ENCODE results near the gene WDR64. TPM values are rescaled to one million over a fixed set of nuclear protein-coding genes. Genes with fewer than 3 reads are reported as not detected.

The WDR64 gene
- total and polyA plus RNA-seq, 9 donors = 0.10 to 0.67 (median 0.34) TPM; not detected in 2

- Histone ChIP-seq H3K27me3 (no peaks in the 10 kb centered on the region), H3K4me1 (ENCODE audit: insufficient read depth) (no peaks in the 10 kb centered on the region), H3K27ac (no peak overlapping the region), H3K4me3 (no peak overlapping the region), H3K36me3 (no peaks in the 10 kb centered on the region), H3K9me3 (no peaks in the 10 kb centered on the region)
- DNase-seq = no peak
- no peak for TF ChIP-seq POLR2A (IDR thresholded peaks at IDR 0.05)
- TF ChIP-seq EP300 (IDR thresholded peaks at IDR 0.05) = no peak
- no peak for TF ChIP-seq CTCF (IDR thresholded peaks at IDR 0.05)
- WGBS, 3 donors = 52 to 66% (median 60%) methylated on average over 8 of the region's 8 CpGs
- intact Hi-C loops (cut with DNase I) = loop anchor here in 1 of 4 donors (5.0 kb wide), 1 partner anchor 222 kb away; no protein-coding TSS in a partner anchor
These were observed 36.8 kb upstream of the WDR64 start for GRCh38 chr1:241615043-241615974.

GRCh38 chr1:241617426-241617825 is 34.7 kb upstream of the WDR64 start:
- no peak for TF ChIP-seq POLR2A (IDR thresholded peaks at IDR 0.05)
- no peak for TF ChIP-seq CTCF (IDR thresholded peaks at IDR 0.05)
- TF ChIP-seq EP300 (IDR thresholded peaks at IDR 0.05) = no peak
- no peaks in the 10 kb centered on the region for H3K4me1 ChIP-seq (ENCODE audit: insufficient read depth)
- no peak for DNase-seq
- H3K9me3 ChIP-seq = no peaks in the 10 kb centered on the region
- 96 to 97% (median 96%) methylated on average over 7 of the region's 7 CpGs for WGBS, 3 donors
- H3K36me3 ChIP-seq = no peaks in the 10 kb centered on the region
- no peak overlapping the region for H3K27ac ChIP-seq
- intact Hi-C loops (cut with DNase I) = loop anchor here in 1 of 4 donors (5.0 kb wide), 1 partner anchor 220 kb away; no protein-coding TSS in a partner anchor
- no peaks in the 10 kb centered on the region for H3K27me3 ChIP-seq
- no peak overlapping the region for H3K4me3 ChIP-seq

GRCh38 chr1:241622669-241623068 is 29.4 kb upstream of the WDR64 start:
- Histone ChIP-seq H3K9me3 (no peaks in the 10 kb centered on the region), H3K27me3 (no peaks in the 10 kb centered on the region), H3K4me3 (no peak overlapping the region), H3K36me3 (no peaks in the 10 kb centered on the region), H3K27ac (no peak overlapping the region), H3K4me1 (ENCODE audit: insufficient read depth) (no peaks in the 10 kb centered on the region)
- WGBS, 3 donors = 85 to 94% (median 92%) methylated on average over 5 of the region's 5 CpGs
- no peak for DNase-seq
- TF ChIP-seq POLR2A (IDR thresholded peaks at IDR 0.05) (no peak), EP300 (IDR thresholded peaks at IDR 0.05) (no peak), CTCF (IDR thresholded peaks at IDR 0.05) (no peak)
- intact Hi-C loops (cut with DNase I) = no loop called here

- no peak for TF ChIP-seq EP300 (IDR thresholded peaks at IDR 0.05)
- no peak for TF ChIP-seq POLR2A (IDR thresholded peaks at IDR 0.05)
- TF ChIP-seq CTCF (IDR thresholded peaks at IDR 0.05) = no peak
- DNase-seq = no peak
- Histone ChIP-seq H3K27ac (no peak overlapping the region), H3K9me3 (no peaks in the 10 kb centered on the region), H3K4me1 (ENCODE audit: insufficient read depth) (no peaks in the 10 kb centered on the region), H3K4me3 (no peak overlapping the region), H3K27me3 (no peaks in the 10 kb centered on the region), H3K36me3 (no peaks in the 10 kb centered on the region)
- 84 to 88% (median 85%) methylated on average over 2 of the region's 2 CpGs for WGBS, 3 donors
- intact Hi-C loops (cut with DNase I) = no loop called here
These were observed 27.1 kb upstream of the WDR64 start for GRCh38 chr1:241624935-241625334.

All from ovary (tissue), 9 donors.